Measurements from ENCODE around the gene OR13H1. TPM values are rescaled to one million over a fixed set of nuclear protein-coding genes. Genes with fewer than 3 reads are reported as not detected.

OR13H1 gene
- total and polyA plus RNA-seq, 2 donors (not counting 3 experiments of a cell fraction or from before 2014, with no cell fraction given): not detected

DNA sequence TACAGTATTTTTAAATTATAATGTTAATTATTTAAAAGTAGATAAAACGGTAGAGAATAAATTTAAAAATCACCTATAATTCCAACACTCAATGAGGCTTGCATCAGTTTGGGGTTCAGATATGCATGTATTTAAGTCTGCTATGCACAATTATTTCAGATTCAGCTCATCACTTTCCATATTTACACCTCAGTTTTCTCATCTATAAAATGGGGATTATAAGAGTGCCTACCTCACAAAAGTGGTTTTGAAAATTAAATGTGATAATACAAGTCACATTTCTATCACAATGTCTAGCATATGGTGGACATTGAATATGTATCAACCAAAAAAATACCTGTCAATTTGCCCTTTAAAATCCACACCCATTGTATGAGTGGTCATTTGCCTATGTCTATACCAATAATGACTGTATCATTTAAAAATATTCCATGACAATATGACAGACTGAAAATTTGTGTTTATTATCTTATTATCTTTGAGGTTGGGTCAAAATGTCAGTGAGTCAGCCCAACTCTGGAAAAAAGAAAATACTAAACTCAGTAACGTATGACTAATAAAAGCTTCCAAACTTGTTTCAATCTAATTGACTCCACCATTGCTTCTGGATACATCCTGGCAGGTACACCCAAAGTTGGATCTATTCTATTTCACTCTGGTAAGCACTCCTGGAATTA, 20.8 kb downstream of the OR13H1 start:
- Histone ChIP-seq H3K27ac (ENCODE audit: insufficient read depth, low read depth, low read length) (no peak overlapping the region), H3K36me3 (ENCODE audit: control insufficient read depth in 2 of 2, extremely low read depth in 1 of 2, insufficient read depth in 2 of 2, low read length in 2 of 2) (no peaks in the 10 kb centered on the region), H3K9me3 (replicated peaks; ENCODE audit: control insufficient read depth, insufficient read depth, low read length) (no peaks in the 10 kb centered on the region), H3K9me1 (replicated peaks; ENCODE audit: control insufficient read depth, extremely low read depth, insufficient read depth, low read length) (no peaks in the 10 kb centered on the region), H3K79me2 (ENCODE audit: control insufficient read depth, insufficient read depth, low read length) (no peaks in the 10 kb centered on the region), H3K4me2 (ENCODE audit: insufficient read depth, low read length) (no peak overlapping the region), H3K27me3 (ENCODE audit: control insufficient read depth in 2 of 2, insufficient read depth in 2 of 2, low read length in 2 of 2) (no peaks in the 10 kb centered on the region), H2AFZ (ENCODE audit: low read depth, low read length) (no peak overlapping the region), H3K9ac (replicated peaks; ENCODE audit: extremely low read depth, insufficient read depth, low read length) (no peak overlapping the region), H3K4me1 (ENCODE audit: control insufficient read depth, extremely low read depth, insufficient read depth, low read length) (no peaks in the 10 kb centered on the region), H3K4me3 (replicated peaks in 1 of 3; ENCODE audit: insufficient read depth in 1 of 3, low read depth in 1 of 3, low read length in 3 of 3) (no peak overlapping the region), H4K20me1 (replicated peaks; ENCODE audit: control insufficient read depth, extremely low read depth, insufficient read depth, low read length) (no peaks in the 10 kb centered on the region)
- ChIA-PET CTCF (no interaction called here), POLR2A (no interaction called here)
- BruUV-seq (replicated peaks): no TSS peak
- intact Hi-C loops (cut with micrococcal nuclease): no loop called here
- DNase-seq (ENCODE audit: low read depth, low spot score) (no peak), FAIRE-seq (no peak)
- dilution Hi-C loops (cut with MboI; ENCODE audit: extremely low pct_ligation_motif_present, low sequenced_read_pairs): no loop called here
- TF ChIP-seq JUN (IDR thresholded peaks at IDR 0.05; ENCODE audit: borderline replicate concordance, insufficient read depth, insufficient read length, low read depth): no peak
- no peak for TF ChIP-seq EZH2 (IDR thresholded peaks at IDR 0.05; ENCODE audit: borderline replicate concordance, low read depth, low read length, severe bottlenecking)
- TF ChIP-seq POLR2A (IDR thresholded peaks at IDR 0.05; ENCODE audit: low read depth, low read length): no peak
- no peak for TF ChIP-seq FOS (IDR thresholded peaks at IDR 0.05; ENCODE audit: borderline replicate concordance, insufficient read depth, low read length)
- TF ChIP-seq POLR2AphosphoS5 (IDR thresholded peaks at IDR 0.05; ENCODE audit: insufficient read depth, low read depth, low read length): no peak
- TF ChIP-seq, protein P1, sequence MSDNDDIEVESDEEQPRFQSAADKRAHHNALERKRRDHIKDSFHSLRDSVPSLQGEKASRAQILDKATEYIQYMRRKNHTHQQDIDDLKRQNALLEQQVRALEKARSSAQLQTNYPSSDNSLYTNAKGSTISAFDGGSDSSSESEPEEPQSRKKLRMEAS (IDR thresholded peaks at IDR 0.05; ENCODE audit: insufficient read depth, insufficient read length): no peak
- TF ChIP-seq, protein P2, sequence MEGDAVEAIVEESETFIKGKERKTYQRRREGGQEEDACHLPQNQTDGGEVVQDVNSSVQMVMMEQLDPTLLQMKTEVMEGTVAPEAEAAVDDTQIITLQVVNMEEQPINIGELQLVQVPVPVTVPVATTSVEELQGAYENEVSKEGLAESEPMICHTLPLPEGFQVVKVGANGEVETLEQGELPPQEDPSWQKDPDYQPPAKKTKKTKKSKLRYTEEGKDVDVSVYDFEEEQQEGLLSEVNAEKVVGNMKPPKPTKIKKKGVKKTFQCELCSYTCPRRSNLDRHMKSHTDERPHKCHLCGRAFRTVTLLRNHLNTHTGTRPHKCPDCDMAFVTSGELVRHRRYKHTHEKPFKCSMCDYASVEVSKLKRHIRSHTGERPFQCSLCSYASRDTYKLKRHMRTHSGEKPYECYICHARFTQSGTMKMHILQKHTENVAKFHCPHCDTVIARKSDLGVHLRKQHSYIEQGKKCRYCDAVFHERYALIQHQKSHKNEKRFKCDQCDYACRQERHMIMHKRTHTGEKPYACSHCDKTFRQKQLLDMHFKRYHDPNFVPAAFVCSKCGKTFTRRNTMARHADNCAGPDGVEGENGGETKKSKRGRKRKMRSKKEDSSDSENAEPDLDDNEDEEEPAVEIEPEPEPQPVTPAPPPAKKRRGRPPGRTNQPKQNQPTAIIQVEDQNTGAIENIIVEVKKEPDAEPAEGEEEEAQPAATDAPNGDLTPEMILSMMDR (IDR thresholded peaks at IDR 0.05; ENCODE audit: extremely low read depth in 1 of 2, insufficient read depth in 1 of 2, low read depth in 1 of 2, low read length in 2 of 2): no peak
- TF ChIP-seq MYC (IDR thresholded peaks at IDR 0.05; ENCODE audit: low read depth, low read length): no peak
- TF ChIP-seq GATA2 (IDR thresholded peaks at IDR 0.05; ENCODE audit: insufficient read depth, insufficient read length, low read depth, low read length): no peak

Measured in endothelial cell of umbilical vein (primary cell).